Breast epithelium (tissue), 3 donors: ENCODE data around the gene MOGAT2.

ENCODE experiments used
- POLR2A ChIP-seq: fragments of 450-650 bp; IDR thresholded peaks from one replicate; pipeline ENCODE4 v1.6.1; 2016; ENCODE audit warnings: antibody characterized with exemption, mild to moderate bottlenecking, moderate library complexity
- TF ChIP-seq, protein P1 (sequence below), 3 donors: fragments of 450-650 bp; IDR thresholded peaks; one replicate each; pipeline ENCODE4 v1.5.1; 2016 to 2017; ENCODE audit warnings: antibody characterized with exemption in 3 of 3, mild to moderate bottlenecking in 3 of 3, moderate library complexity in 3 of 3

DNA sequence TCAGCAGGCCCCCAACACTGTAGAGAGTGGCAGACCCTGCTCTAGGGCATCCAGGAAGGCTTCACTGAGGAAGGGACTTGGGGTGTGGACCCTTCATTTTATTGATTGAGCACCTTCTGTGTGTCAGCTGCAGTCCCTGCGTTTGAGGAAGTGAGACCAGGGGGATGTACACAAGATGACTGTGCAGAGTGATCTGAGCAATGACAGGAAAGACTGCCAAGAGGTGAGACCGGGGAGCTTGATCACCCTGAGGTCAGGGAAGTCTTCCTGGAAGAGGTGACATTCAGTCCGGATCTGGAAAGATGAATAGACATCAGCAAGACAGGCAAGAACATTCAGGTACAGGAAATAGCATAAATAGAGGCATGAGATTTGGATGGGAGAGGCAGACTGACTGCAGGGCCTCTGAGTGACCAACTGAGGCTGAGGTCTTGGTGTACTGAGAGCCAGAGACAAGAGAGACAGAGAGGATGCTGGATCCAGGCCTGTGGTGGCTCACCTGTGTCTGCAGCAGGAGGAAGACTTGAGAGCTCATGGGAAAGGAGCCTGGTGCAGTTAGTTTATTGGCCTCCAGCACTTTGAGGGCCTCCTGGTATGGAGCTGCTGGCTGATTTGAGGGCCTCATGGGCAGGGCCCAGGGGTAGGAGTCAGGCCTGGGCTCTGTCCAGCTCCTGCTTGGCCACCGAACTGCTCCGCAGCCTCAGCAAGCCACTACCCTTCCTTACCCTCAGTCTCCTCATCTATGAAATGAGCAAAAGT lies 56.1 kb downstream of the MOGAT2 start:
- no peak for TF ChIP-seq POLR2A
- TF ChIP-seq, protein P1, sequence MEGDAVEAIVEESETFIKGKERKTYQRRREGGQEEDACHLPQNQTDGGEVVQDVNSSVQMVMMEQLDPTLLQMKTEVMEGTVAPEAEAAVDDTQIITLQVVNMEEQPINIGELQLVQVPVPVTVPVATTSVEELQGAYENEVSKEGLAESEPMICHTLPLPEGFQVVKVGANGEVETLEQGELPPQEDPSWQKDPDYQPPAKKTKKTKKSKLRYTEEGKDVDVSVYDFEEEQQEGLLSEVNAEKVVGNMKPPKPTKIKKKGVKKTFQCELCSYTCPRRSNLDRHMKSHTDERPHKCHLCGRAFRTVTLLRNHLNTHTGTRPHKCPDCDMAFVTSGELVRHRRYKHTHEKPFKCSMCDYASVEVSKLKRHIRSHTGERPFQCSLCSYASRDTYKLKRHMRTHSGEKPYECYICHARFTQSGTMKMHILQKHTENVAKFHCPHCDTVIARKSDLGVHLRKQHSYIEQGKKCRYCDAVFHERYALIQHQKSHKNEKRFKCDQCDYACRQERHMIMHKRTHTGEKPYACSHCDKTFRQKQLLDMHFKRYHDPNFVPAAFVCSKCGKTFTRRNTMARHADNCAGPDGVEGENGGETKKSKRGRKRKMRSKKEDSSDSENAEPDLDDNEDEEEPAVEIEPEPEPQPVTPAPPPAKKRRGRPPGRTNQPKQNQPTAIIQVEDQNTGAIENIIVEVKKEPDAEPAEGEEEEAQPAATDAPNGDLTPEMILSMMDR (IDR thresholded peaks at IDR 0.05): no peak
